GM12801 (cell line): ENCODE data around the gene CPNE2.

Experiments
- TF ChIP-seq, protein P1 (sequence below): IDR thresholded peaks from one replicate; pipeline ENCODE4 v1.5.1; 2011; ENCODE audit warnings: control low read depth; ENCODE audit not compliant: insufficient read length; ENCODE audit errors: extremely low read depth

The CPNE2 gene

DNA sequence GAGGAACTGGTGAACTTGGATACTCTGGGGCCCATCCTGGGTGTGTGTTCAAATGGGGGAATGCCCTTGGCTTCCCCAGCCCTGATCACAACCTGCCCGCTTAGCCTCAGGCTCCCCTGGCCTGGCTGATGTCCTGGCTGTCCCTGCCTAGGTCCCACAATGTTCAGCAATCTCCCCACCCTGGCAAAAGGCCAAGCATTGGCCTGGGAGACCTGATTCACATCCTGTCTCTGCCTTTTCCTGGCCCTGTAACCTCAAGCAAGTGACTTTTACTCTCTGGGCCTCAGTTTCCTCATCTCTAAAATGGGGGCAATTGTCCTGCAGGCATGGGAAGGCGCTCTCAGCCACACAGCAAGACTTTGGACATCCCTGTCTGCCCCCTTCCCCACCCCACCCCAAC is 14.4 kb downstream of the CPNE2 start:
- TF ChIP-seq, protein P1, sequence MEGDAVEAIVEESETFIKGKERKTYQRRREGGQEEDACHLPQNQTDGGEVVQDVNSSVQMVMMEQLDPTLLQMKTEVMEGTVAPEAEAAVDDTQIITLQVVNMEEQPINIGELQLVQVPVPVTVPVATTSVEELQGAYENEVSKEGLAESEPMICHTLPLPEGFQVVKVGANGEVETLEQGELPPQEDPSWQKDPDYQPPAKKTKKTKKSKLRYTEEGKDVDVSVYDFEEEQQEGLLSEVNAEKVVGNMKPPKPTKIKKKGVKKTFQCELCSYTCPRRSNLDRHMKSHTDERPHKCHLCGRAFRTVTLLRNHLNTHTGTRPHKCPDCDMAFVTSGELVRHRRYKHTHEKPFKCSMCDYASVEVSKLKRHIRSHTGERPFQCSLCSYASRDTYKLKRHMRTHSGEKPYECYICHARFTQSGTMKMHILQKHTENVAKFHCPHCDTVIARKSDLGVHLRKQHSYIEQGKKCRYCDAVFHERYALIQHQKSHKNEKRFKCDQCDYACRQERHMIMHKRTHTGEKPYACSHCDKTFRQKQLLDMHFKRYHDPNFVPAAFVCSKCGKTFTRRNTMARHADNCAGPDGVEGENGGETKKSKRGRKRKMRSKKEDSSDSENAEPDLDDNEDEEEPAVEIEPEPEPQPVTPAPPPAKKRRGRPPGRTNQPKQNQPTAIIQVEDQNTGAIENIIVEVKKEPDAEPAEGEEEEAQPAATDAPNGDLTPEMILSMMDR, result no peak

DNA sequence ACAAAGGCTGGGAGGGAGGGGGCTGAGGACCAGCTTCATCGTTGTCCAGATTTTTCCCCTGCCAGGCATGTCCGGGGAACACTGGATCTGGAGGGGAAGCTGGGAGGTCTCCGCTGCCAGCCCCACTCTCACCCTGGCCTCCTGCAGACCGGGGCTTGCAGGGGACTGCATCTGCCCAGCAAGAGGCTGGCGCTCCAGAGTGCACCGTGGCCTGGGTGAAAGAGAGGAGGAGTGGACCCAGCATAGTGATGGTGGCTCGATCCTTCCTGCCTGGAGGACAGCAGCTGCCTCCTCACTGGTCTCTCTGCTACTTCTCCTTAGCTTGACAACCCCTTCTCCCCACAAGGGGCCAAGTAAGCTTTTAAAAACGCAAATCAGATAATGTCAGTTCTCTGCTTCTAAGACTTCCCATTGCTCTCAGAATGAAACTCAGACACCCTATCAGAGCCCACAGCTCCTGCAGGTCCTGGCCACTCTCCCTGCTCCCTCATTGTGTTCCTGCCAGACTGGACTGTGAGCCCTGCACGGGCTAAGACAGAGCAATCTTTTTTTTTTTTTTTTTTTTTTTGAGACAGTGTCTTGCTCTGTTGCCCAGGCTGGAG is 15.0 kb downstream of the CPNE2 start:
- TF ChIP-seq, protein P1, result no peak

DNA sequence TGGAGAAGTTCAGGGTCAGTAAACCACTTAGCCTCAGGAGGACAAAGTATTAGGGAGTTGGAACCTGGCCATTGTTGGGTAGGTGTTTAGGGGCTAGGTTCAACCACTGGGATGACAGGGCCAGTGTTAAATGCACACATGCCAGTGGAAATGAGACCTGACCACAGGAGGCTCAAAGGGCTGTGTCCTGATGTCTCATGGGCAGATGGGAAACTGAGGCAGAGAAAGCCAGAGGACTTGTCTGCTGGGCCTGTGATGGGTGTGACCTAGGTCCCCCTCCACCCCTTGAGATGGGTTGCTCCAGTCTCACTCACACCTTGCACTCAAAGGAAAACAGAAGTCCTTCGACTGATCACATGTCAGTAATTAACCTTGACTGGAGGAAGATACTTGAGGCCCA is 16.0 kb downstream of the CPNE2 start:
- TF ChIP-seq, protein P1, result no peak

DNA sequence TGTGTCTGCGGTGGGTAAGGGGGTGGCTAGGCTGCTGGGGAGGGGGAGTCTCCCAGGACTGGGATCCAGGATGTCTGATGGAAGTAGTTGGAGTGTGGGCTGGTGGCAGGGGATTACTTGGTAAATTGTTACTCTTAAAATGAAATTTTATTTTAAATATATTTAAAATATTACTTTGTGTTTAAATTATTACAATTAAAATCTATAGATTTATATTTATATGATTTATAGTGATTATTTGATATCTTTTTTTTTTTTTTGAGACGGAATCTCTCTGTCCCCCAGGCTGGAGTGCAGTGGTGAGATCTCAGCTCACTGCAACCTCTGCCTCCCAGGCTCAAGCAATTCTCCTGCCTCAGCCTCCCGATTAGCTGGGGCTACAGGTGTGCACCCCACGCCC is 18.6 kb downstream of the CPNE2 start:
- TF ChIP-seq, protein P1, result no peak

DNA sequence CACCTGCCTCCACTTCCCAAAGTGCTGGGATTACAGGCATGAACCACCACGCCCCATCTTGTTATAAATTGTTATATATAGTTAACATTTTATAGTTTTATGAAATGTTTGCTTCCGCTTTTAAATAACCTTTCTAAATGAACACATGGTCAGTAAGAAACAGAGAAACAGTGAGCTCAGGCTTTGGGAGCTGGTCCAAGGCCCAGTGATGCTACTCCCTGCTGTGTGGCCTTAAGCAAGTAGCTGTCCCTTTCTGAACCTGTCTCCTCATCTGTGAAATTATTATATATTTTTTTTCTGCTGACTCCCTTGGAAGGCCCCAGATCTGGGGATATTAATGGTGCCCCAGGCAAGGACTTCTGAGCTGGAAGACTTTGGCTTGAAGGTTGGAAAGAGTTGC is 19.0 kb downstream of the CPNE2 start:
- TF ChIP-seq, protein P1, result no peak

DNA sequence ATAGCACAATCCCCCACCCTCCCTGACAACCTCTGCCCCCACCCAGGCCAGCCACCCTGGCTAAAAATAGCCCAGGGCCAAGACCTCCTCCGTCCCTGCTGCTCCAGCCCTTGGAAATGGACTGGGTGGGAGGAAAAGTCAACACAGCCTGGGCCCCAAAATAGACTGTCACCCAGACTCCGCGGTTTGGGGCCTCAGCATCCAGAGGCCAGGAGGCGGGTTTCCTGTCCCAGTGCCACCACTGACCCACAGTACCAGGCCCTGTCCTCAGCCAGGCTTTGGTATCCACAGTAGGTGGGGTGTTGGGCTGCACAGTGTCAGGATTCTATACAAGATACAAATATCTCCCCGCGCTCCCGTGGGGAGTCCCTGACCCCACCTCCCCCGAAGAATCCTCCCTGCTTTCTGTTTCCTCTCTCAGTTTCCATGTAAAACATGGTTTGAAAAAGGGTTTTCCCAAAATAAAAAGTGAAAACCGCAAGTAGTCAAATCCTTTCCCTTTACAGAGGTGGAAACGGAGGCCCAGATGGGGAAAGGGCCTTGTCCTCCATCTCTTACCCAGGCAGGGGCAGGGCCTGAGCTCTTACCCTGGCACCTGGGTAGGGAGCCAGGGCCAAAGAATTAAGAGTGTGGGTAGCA is 20.1 kb downstream of the CPNE2 start:
- TF ChIP-seq, protein P1, result no peak

DNA sequence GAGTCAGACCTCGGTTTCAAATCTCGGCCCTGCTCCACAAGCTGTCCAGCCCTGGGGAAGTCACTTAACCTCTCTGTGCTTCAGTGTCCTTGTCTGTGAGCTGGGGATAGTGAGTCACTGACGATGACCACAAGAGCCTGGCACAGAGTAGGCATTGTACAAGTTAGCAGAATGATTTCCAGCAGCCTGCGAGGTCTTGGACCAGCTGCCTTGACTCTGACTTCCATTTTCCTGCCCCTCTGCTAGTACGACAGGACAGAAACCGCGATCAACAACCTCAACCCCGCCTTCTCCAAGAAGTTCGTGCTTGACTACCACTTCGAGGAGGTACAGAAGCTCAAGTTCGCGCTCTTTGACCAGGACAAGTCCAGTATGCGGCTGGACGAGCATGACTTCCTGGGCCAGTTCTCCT is 20.7 kb downstream of the CPNE2 start:
- TF ChIP-seq, protein P1, result no peak

DNA sequence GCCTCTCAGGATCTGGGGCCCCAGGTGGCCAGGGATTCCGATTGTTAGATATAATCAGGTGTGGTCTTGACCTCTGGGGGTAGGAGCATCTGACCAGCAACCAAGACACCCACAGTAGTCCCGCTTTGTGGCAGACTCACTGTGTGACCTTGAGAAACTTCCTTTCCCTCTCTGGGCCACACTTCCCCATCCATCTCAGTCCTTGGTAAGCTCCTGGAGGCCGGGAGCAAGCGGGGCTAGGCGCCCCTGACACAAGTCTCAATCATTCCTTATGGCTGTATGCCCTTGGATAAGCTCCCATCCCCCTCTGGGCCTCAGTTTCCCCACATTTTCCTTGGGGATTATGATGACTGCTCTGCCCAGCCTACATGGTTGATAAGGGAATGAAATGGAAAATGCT is 21.3 kb downstream of the CPNE2 start:
- TF ChIP-seq, protein P1, result no peak
